ENCODE data around the gene RTRAF. TPM values are rescaled to one million over a fixed set of nuclear protein-coding genes. Genes with fewer than 3 reads are reported as not detected.

Gene RTRAF
- total RNA-seq, 1 experiment from 2014 or later = 282 TPM

DNA sequence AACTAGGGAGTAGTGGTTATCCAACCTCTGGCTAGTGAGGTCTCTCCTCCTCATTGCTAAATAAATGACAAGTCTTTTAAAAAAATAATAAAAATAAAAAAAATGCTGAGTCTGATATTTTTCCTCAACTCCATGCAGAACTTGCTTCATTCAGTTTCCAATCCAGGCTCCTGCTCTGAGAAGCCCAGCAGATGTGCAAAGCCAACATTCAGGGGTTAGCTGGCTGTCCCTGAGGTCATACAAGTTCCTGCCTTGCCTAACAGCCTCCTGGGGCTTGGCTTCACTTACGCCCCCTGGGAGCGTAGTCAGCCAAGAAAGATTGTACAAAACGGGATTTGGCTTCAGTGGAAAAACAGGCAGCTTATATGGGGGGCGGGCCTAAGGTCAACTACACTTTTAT, 23.3 kb downstream of the RTRAF start:
- peak; percentile 16; the same call in 1 of the 2 replicates for ATAC-seq
- Mint-ChIP-seq H3K27me3 (ENCODE audit: low read depth) (no peaks in the 10 kb centered on the region), H3K9me3 (no peaks in the 10 kb centered on the region), H3K36me3 (peaks cover 33% of the 10 kb centered on the region), H3K4me1 (peaks cover 29% of the 10 kb centered on the region), H3K4me3 (no peak overlapping the region), H3K27ac (no peak overlapping the region)
- TF ChIP-seq ZNF138 (CRISPR knock-in tag; conservative IDR thresholded peaks at IDR 0.05) = no peak
- TF ChIP-seq E2F5 (CRISPR knock-in tag; IDR thresholded peaks at IDR 0.05) = no peak
- no peak for TF ChIP-seq HMGA2 (CRISPR knock-in tag; IDR thresholded peaks at IDR 0.05)
- no peak for TF ChIP-seq ZNF232 (CRISPR knock-in tag; IDR thresholded peaks at IDR 0.05)
- no peak for TF ChIP-seq IRF1 (CRISPR knock-in tag; IDR thresholded peaks at IDR 0.05)
- TF ChIP-seq KAT7 (CRISPR knock-in tag; IDR thresholded peaks at IDR 0.05; ENCODE audit: borderline replicate concordance) = no peak
- no peak for TF ChIP-seq MXD4 (CRISPR knock-in tag; IDR thresholded peaks at IDR 0.05; ENCODE audit: borderline replicate concordance)
- no peak for TF ChIP-seq NR3C1 (CRISPR knock-in tag; conservative IDR thresholded peaks at IDR 0.05; ENCODE audit: low read depth)
- no peak for DNase-seq (ENCODE audit: low spot score)
- CTCF ChIA-PET = interaction anchor here (0.5 to 2.8 kb wide), 6 partner anchors 57 to 236 kb away, joined by 3 to 14 read pairs (median 4); partner anchors contain the start of gene NID2
- POLR2A ChIA-PET = no interaction called here

- ATAC-seq = peak; percentile 72
- peak; percentile 57 for DNase-seq (ENCODE audit: low spot score)
- CTCF ChIA-PET = interaction anchor here (0.6 to 2.9 kb wide), 16 partner anchors 12 to 259 kb away, joined by 3 to 19 read pairs (median 4); partner anchors contain the start of gene NID2
- POLR2A ChIA-PET = interaction anchor here (0.5 kb wide), 1 partner anchor 364 kb away, joined by 3 read pairs; no protein-coding TSS in a partner anchor
- peak overlapping the region; percentile 60; the same call in 1 of the 2 replicates for H3K27ac Mint-ChIP-seq
- peaks cover 29% of the 10 kb centered on the region for H3K4me1 Mint-ChIP-seq
- H3K4me3 Mint-ChIP-seq = no peak overlapping the region
- no peaks in the 10 kb centered on the region for H3K27me3 Mint-ChIP-seq (ENCODE audit: low read depth)
- no peaks in the 10 kb centered on the region for H3K9me3 Mint-ChIP-seq
- peaks cover 21% of the 10 kb centered on the region for H3K36me3 Mint-ChIP-seq
- no peak for TF ChIP-seq MXD4 (CRISPR knock-in tag; IDR thresholded peaks at IDR 0.05; ENCODE audit: borderline replicate concordance)
- 0 out of 2 replicates have a peak, but pooled peaks have one; percentile 54 for TF ChIP-seq EMX1 (CRISPR knock-in tag; IDR thresholded peaks at IDR 0.05)
- peak; percentile 36; the same call in 1 of the 2 replicates for TF ChIP-seq CTCF (IDR thresholded peaks at IDR 0.05)
- TF ChIP-seq, protein P1, sequence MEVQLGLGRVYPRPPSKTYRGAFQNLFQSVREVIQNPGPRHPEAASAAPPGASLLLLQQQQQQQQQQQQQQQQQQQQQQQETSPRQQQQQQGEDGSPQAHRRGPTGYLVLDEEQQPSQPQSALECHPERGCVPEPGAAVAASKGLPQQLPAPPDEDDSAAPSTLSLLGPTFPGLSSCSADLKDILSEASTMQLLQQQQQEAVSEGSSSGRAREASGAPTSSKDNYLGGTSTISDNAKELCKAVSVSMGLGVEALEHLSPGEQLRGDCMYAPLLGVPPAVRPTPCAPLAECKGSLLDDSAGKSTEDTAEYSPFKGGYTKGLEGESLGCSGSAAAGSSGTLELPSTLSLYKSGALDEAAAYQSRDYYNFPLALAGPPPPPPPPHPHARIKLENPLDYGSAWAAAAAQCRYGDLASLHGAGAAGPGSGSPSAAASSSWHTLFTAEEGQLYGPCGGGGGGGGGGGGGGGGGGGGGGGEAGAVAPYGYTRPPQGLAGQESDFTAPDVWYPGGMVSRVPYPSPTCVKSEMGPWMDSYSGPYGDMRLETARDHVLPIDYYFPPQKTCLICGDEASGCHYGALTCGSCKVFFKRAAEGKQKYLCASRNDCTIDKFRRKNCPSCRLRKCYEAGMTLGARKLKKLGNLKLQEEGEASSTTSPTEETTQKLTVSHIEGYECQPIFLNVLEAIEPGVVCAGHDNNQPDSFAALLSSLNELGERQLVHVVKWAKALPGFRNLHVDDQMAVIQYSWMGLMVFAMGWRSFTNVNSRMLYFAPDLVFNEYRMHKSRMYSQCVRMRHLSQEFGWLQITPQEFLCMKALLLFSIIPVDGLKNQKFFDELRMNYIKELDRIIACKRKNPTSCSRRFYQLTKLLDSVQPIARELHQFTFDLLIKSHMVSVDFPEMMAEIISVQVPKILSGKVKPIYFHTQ (CRISPR knock-in tag; IDR thresholded peaks at IDR 0.05) = 0 out of 2 replicates have a peak, but pooled peaks have one; percentile 19
These were observed 24.7 kb downstream of the RTRAF start for GRCh38 chr14:52013984-52014600.

- H3K36me3 Mint-ChIP-seq = peaks cover 14% of the 10 kb centered on the region
- H3K4me3 Mint-ChIP-seq = no peak overlapping the region
- peaks cover 29% of the 10 kb centered on the region for H3K4me1 Mint-ChIP-seq
- CTCF ChIA-PET = interaction anchor here (0.6 to 2.9 kb wide), 27 partner anchors 8 to 258 kb away, joined by 3 to 19 read pairs (median 5); partner anchors contain the start of gene NID2
- H3K9me3 Mint-ChIP-seq = no peaks in the 10 kb centered on the region
- POLR2A ChIA-PET = no interaction called here
- H3K27me3 Mint-ChIP-seq (ENCODE audit: low read depth) = no peaks in the 10 kb centered on the region
- H3K27ac Mint-ChIP-seq = no peak overlapping the region
- ATAC-seq = no peak
- no peak for DNase-seq (ENCODE audit: low spot score)
- TF ChIP-seq E2F4 (CRISPR knock-in tag; IDR thresholded peaks at IDR 0.05; ENCODE audit: borderline replicate concordance, low read depth) = no peak
- TF ChIP-seq, protein P1 (CRISPR knock-in tag; IDR thresholded peaks at IDR 0.05) = no peak
- no peak for TF ChIP-seq SMAD4 (CRISPR knock-in tag; IDR thresholded peaks at IDR 0.05)
- no peak for TF ChIP-seq JUN (CRISPR knock-in tag; IDR thresholded peaks at IDR 0.05)
- TF ChIP-seq, protein P2, sequence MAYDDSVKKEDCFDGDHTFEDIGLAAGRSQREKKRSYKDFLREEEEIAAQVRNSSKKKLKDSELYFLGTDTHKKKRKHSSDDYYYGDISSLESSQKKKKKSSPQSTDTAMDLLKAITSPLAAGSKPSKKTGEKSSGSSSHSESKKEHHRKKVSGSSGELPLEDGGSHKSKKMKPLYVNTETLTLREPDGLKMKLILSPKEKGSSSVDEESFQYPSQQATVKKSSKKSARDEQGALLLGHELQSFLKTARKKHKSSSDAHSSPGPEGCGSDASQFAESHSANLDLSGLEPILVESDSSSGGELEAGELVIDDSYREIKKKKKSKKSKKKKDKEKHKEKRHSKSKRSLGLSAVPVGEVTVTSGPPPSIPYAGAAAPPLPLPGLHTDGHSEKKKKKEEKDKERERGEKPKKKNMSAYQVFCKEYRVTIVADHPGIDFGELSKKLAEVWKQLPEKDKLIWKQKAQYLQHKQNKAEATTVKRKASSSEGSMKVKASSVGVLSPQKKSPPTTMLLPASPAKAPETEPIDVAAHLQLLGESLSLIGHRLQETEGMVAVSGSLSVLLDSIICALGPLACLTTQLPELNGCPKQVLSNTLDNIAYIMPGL (CRISPR knock-in tag; IDR thresholded peaks at IDR 0.05) = no peak
- no peak for TF ChIP-seq E2F5 (CRISPR knock-in tag; IDR thresholded peaks at IDR 0.05)
These were observed 25.4 kb downstream of the RTRAF start for GRCh38 chr14:52014601-52015267.

Measured in WTC11 (cell line).